Measurements from ENCODE around the gene NVL.
A peak's percentile ranks its signal among the peaks of the same experiment; 100 is the strongest.
"Not testable (repeated sequence)": the region's sequence is repeated elsewhere in the genome, so short reads cannot be mapped to it uniquely, and the experiment has no call there.

Gene NVL

DNA sequence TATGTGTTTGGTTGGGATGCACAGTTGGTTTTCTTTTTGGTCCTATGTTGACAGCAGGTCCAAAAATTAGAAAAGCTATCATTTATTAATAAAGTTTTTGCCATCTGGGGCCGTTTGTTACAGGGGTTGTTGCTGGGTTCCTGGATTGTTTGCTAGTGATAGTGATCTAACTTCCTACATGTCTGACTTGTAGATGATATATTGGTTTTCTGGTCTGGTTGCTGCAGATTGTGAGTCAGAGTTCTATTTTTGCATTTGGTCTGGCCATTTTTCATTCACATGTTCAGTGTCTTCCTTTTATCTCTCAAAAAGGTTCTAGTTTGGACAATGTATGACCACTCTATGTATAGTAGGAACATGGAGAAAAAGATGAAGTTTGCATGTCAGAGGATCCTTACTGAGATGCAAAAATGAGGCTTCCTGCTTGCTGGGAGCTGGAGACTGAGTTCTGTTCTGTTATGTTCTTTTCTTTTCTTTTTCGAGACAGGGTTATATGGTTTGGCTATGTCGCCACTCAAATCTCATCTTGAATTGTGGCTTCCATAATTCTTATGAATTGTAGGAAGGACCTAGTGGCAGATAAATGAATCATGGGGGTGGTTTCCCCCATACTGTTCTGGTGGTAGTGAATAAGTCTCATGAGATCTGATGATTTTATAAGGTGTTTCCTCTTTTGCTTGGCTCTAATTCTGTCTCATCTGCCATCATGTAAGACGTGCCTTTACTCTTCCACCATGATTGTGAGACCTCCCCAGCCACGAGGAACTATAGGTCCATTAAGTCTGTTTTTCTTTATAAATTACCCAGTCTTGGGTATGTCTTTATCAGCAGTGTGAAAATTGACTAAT, 4.2 kb upstream of the NVL start:
- DNase-seq: no peak

DNA sequence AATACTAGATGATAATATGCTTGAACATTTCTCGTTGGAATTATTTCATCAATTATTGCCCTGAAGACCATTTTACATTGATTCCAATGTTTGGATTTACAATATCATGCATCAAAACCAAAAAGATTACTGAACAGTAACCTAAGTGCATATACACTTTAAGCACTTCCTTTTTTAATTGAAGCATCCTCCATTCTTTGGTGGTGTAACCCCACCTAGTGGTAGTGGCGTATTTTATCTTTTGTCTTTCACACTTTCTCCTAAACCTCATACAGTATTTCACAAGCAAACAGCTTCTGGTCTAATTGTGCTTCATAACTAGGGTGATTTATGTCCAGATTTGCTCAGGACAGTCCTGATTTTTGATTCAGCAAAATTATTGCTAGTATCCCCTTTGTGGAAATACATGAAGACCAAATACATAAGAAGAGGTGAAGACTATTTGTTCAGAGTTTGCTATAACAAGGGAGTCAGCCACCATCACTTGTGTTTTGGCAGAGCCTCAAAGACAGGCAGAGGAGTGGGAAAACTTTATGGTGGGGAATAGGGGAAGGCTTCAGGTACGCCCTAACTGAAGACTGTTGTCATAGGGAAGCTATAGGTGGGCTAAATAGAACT, 3.4 kb upstream of the NVL start:
- peak; percentile 44 for DNase-seq

DNA sequence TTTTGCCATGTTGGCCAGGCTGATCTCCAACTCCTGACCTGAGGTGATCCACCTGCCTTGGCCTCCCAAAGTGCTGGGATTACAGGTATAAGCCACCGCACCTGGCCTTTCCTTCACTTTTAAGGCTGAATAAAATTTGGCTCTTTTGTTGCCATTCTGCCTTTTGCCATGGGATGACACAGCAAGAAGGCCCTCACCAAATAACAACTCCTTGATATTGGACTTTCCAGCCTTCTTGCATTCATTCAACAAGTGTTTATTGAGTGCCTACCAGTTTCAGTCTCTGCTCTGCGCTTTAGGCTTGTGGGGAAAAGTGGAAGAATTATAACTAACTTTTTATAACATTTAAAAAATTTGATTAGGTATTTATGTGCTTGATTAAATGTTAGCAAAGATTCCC, 1.9 kb upstream of the NVL start:
- DNase-seq: no peak

- no peak for DNase-seq
Measured at GRCh38 chr1:224331326-224331725, 1.4 kb upstream of the NVL start.

GRCh38 chr1:224329484-224329841, 509 bp downstream of the NVL start:
- no peak for DNase-seq

GRCh38 chr1:224328644-224329043, 1.3 kb downstream of the NVL start:
- no peak for DNase-seq

DNA sequence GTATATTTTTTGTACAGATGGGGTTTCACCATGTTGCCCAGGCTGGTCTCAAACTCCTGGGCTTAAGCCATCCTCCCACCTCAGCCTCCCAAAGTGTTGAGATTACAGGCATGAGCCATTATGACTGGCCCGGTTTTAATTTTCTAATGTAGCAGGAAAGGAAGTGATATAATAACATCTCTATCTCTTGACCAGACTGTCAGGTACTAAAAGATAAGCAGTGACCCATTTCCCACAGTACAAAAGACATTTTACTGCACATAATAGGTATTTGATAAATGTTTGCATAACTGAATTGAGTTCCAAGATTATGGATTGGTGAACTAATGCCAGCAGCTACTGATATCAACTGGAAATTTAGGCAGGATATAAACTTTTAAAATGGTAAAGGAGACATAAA, 4.0 kb downstream of the NVL start:
- no peak for DNase-seq

DNA sequence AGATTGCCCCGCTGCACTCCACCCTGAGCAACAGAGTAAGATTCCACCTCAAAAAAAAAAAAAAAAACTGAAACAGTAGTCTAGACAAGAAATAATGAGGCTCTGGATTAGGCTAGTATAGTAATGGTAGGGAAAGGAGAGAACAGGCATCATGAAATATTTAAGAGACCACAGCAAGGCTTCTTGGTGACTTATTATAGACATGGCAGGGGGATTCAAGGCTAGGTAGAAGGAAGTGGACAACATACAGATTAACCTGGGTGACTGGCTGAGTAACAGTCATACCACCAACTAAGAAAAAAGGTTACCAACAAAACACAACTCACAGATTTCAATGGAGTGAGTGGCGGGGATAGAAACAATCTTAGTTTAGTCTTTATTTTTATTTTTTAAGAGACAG, 8.3 kb downstream of the NVL start:
- no peak for DNase-seq

DNA sequence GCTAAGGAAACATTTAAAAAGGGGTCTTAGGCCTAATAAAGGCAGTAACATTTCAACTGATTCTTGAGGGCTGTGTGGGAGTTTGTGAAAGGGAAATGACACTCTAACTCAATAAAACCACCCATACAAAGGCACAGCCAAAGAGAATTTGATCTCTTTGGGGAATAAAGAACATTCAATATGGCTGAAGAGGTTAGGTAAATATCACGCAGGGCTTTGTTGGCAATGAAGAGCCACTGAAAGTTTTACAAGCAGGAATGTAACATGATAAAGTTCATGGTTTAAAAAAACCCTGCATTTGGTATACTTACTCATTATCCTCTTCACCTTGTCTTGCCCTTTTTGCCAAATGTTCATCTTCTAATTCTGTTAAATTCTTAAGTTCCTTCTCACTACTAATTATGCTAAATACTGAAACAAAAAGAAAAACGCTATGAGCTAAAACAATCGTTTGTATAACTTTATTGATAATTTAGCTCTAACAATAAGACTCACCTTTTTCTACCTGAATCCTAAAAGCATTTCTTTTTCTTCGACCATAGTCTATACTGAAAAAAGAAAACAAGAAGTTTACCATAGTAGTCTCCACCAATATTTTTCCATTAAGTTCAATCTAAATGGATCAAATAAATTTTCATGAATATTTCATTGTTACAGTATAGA, 12.5 kb downstream of the NVL start:
- no peak for DNase-seq

- no peak for DNase-seq
Measured at GRCh38 chr1:224312025-224312424, 17.9 kb downstream of the NVL start.

- not testable (repeated sequence) for DNase-seq
Measured at GRCh38 chr1:224311503-224311902, 18.5 kb downstream of the NVL start.

DNA sequence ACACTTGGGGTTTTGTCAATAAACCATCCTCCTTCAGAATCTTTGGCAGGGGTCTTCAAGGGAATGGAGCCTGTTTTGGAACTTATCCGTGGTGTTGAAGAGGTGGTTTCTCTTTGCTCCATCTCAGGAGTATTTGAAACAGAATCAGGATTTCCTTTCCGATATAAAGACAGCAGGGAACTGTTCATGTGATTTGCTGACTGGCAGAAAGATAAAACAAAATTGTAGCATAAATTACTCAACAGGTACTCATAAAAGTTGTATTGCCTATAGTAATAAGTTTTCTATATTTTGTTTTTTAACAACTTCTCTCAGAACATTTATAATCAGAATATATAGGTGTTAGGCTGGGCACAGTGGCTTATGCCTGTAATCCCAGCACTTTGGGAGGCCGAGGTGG, 21.9 kb downstream of the NVL start:
- no peak for DNase-seq

DNA sequence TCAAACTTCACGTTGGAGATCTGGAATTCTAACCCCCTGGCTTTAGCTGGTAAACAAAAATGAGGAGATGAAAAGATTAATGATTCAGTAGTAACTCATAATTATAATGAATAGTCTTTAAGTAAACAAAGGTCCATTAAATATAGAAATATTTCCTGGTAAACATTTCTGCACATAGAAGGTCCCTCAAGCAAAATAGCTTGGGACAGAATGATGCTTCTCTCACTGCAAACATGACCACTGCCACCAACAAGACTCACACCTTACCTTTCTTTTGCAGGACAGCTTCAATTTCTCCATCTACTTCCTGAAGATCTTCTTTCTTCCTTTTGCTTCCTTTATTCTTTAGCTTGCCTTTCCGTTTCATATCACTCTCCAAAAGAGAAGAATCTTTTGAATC, 25.2 kb downstream of the NVL start:
- DNase-seq: no peak

DNA sequence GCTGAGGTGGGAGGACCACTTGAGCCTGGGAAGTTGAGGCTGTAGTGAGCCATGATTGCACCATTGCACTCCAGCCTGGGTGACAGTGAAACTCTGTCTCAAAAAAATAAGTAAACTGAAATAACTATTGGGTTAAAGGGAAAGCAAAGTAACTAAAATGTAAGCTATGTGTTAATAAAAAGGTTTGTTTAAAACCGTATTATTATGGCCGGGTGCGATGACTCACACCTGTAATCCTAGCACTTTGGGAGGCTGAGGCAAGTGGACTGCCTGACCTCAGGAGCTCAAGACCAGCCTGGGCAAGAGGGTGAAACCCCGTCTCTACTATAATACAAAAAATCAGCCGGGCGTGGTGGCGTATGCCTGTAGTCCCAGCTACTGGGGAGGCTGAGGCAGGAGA, 27.0 kb downstream of the NVL start:
- no peak for DNase-seq

- DNase-seq: no peak
Measured at GRCh38 chr1:224301391-224301790, 28.6 kb downstream of the NVL start.

GRCh38 chr1:224300346-224300745, 29.6 kb downstream of the NVL start:
- DNase-seq: no peak

- no peak for DNase-seq
Measured at GRCh38 chr1:224298346-224299330, 31.3 kb downstream of the NVL start.

DNA sequence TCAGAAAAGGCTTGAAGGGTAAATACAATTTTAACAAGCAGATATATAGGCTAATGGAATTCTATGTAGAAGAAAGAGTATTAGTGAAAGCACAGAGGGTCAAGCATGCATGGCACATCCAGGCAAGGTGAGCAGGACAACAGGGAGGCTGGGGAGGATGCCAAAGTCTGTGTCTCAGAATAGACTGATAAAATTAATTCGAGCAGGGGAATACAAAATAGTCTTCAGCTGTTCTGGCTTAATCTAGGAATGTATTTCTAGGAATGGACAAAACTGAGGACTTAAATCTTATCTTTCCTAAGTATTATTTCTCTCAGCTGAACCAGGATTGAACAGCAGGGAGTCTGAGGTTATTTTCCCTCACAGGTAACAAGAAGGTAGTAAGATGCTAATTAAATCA, 35.2 kb downstream of the NVL start:
- DNase-seq: no peak

- no peak for DNase-seq
Measured at GRCh38 chr1:224292419-224292818, 37.6 kb downstream of the NVL start.

GRCh38 chr1:224289396-224289795, 40.6 kb downstream of the NVL start:
- DNase-seq: no peak

DNA sequence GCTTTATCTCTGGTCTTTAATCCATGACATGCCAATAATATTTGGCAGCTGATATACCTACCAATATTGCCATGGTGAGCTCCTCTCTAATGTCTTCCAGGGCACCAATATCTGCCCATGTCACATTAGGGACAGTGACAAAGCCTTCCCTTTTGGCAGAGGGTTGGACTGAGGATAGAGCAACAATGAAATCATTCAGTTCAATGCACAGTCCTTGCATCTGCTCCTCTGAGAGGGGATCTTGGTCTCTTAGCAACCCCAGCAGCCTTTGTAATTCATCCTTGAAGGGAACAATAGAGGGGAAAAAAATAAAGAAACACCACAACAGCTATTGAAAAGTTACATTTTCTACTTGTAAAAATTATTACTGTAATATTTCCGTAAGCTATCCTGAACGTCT, 42.3 kb downstream of the NVL start:
- DNase-seq: no peak

DNA sequence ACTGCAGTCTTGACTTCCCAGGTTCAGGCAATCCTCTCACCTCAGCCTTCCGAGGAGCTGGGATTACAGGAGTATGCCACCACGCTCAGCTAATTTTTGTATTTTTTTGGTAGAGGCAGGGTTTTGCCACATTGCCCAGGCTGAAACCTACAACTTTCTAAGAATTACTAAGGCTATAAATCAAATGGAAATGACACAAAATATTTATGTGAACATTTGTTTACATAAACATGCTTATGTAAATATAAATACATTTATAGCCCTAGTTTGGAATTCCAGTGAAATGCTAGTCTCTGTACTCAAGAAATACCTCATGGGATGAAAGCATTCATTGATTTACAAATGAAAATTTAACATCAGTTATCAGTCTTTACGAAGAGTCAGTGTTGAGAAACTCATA, 47.8 kb downstream of the NVL start:
- no peak for DNase-seq
